Panc1 (cell line): ENCODE data around the gene MAP3K14. TPM values are rescaled to one million over a fixed set of nuclear protein-coding genes. Genes with fewer than 3 reads are reported as not detected.

ENCODE experiments used
- ATAC-seq: fragments of 200-7000 bp; cut with Tn5 transposase; 2 replicates; pipeline ENCODE4 v1.9.1; 2020; ENCODE audit warnings: mild to moderate bottlenecking, moderate library complexity
- BruUV-seq: library from RNA; stranded (reverse); fragments of 400-500 nt; replicated peaks from 2 replicates; lab custom pipeline; 2021; lab: Mats Ljungman, UMichigan
- CTCF ChIA-PET: fragments of 300-600 bp; sonication (Branson Sonifier 250); formaldehyde crosslinking; loops from one replicate; lab custom pipeline; 2022; ENCODE audit warnings: antibody characterized with exemption; lab: Charles Lee
- POLR2A ChIA-PET: fragments of 300-600 bp; sonication (Branson Sonifier 250); formaldehyde crosslinking; loops from one replicate; lab custom pipeline; 2022; ENCODE audit warnings: antibody characterized with exemption; lab: Charles Lee
- DNase-seq: peaks from one replicate; pipeline ENCODE4 v3.0.0-alpha.2; 2010; ENCODE audit warnings: low read depth, low spot score
- H3K27ac ChIP-seq: 2 replicates; pipeline ENCODE4 v1.5.1; 2011; ENCODE audit warnings: mild to moderate bottlenecking, low read length, inconsistent platforms
- H3K27me3 ChIP-seq: fragments of 200-500 bp; sonication (Bioruptor generic); 2 replicates; pipeline ENCODE4 v1.6.0; 2014; ENCODE audit warnings: low read length, inconsistent platforms; ENCODE audit not compliant: control insufficient read depth, insufficient read depth
- H3K36me3 ChIP-seq: fragments of 200-500 bp; sonication (Bioruptor generic); 2 replicates; pipeline ENCODE4 v1.5.1; 2014; ENCODE audit warnings: inconsistent platforms, mild to moderate bottlenecking, low read length, moderate library complexity; ENCODE audit not compliant: control insufficient read depth, insufficient read depth
- H3K4me1 ChIP-seq: 2 replicates; pipeline ENCODE4 v1.5.1; 2011; ENCODE audit warnings: inconsistent platforms, mild to moderate bottlenecking, low read length, moderate library complexity; ENCODE audit not compliant: control insufficient read depth, insufficient read depth
- H3K4me3 ChIP-seq, 2 experiments: 2 replicates each; pipeline ENCODE4 v1.5.1; 2011 to 2012; ENCODE audit warnings: low read depth in 2 of 2, low read length in 2 of 2, mild to moderate bottlenecking in 2 of 2, inconsistent platforms in 1 of 2, moderate library complexity in 1 of 2
- H3K9me3 ChIP-seq: fragments of 200-500 bp; sonication (Bioruptor generic); 2 replicates; pipeline ENCODE4 v1.5.1; 2014; ENCODE audit warnings: low read depth, mild to moderate bottlenecking, inconsistent platforms, low read length, moderate library complexity; ENCODE audit not compliant: control insufficient read depth, insufficient read depth
- POLR2AphosphoS5 ChIP-seq: IDR thresholded peaks from 2 replicates; pipeline ENCODE4 v1.6.1; 2012; ENCODE audit warnings: mild to moderate bottlenecking, low read depth, low read length, moderate library complexity
- REST ChIP-seq, 2 experiments: IDR thresholded peaks; 2 replicates each; pipeline ENCODE4 v1.6.1; 2011 to 2012; ENCODE audit warnings: low read depth in 2 of 2, control low read depth in 1 of 2, low read length in 1 of 2, mild to moderate bottlenecking in 1 of 2, moderate library complexity in 1 of 2; ENCODE audit not compliant: insufficient read depth in 1 of 2
- SIN3A ChIP-seq: IDR thresholded peaks from 2 replicates; pipeline ENCODE4 v1.6.1; 2012; ENCODE audit warnings: low read depth, mild to moderate bottlenecking, low read length, moderate library complexity, borderline replicate concordance; ENCODE audit not compliant: insufficient read depth
- TCF7L2 ChIP-seq: IDR thresholded peaks from 2 replicates; pipeline ENCODE4 v1.6.1; 2011; ENCODE audit warnings: mild to moderate bottlenecking, low read depth, low read length, inconsistent platforms
- in situ Hi-C: cut with HindIII; loops from 2 replicates; pipeline ENCODE4 v1.10.0; 2016; ENCODE audit warnings: low sequenced_read_pairs, low pct_unique_long_range_greater_than_20kb
- intact Hi-C: fragments of 100-400 bp; cut with micrococcal nuclease; formaldehyde crosslinking; loops from one replicate; pipeline ENCODE4 v1.10.0; 2022; ENCODE audit not compliant: unreplicated experiment
- total RNA-seq: library from RNA; stranded (reverse); gene quantifications from one replicate; pipeline ENCODE4 v1.2.1, GENCODE V29; 2021; ENCODE audit not compliant: unreplicated experiment
- TF ChIP-seq, protein P1 (sequence below): fragments of 450-650 bp; IDR thresholded peaks from 2 replicates; pipeline ENCODE4 v1.5.1; 2017; ENCODE audit warnings: mild to moderate bottlenecking

MAP3K14 gene
- total RNA-seq, 1 experiment from 2014 or later: 80.8 TPM

DNA sequence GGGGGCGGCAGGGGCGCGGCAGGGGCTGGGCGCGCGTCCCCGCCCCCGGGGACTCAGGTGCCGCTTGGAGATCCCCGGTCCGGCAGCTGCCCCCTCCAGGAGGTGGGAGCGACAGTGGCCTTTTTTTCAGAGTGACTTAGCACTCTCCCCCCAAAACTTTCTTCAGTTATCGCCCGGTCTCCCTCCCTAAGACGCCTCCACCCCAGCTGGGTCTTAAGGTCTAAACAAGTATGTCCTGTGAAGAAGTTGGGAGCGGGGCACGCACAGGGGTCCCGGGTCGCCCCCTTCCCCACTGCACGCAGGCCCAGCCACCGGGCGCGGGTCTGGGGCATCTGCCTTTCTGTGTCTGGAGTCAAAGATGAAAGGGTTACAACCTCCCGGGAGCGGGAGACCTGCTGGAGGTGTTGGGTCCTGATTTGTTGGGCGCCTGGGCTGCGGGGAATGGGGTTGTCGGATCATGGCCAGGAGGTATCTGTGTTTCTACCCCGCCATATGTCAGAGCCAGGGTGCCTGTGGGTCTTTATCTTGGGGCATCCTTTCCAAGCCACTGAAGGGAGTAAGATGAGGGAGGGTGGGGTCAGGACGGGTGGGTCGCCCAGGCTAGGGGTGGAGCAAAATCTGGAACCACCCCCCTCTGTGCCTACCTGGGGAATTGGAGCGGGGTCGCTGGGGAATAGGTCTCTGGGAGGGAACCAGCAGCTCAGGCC lies 94.4 kb downstream of the MAP3K14 start:
- Histone ChIP-seq H3K4me1 (peaks cover 39% of the 10 kb centered on the region), H3K9me3 (no peaks in the 10 kb centered on the region), H3K27me3 (no peaks in the 10 kb centered on the region), H3K36me3 (no peaks in the 10 kb centered on the region), H3K27ac (peak overlapping the region; percentile 96), H3K4me3 (peak overlapping the region; percentile 51 to 67)
- POLR2A ChIA-PET: no interaction called here
- ATAC-seq (no peak), DNase-seq (no peak)
- intact Hi-C loops (no loop called here), in situ Hi-C loops (no loop called here)
- CTCF ChIA-PET: no interaction called here
- TF ChIP-seq REST (IDR thresholded peaks at IDR 0.05; ENCODE audit: insufficient read depth in 1 of 2, low read depth in 2 of 2, low read length in 1 of 2) (no peak), SIN3A (0 out of 2 replicates have a peak, but pooled peaks have one; percentile 31)
- no TSS peak for BruUV-seq

- ATAC-seq (no peak), DNase-seq (no peak)
- no peak for TF ChIP-seq REST (IDR thresholded peaks at IDR 0.05; ENCODE audit: insufficient read depth in 1 of 2, low read depth in 2 of 2, low read length in 1 of 2)
- no peak for TF ChIP-seq POLR2AphosphoS5
- no peak for TF ChIP-seq SIN3A
- TF ChIP-seq, protein P1, sequence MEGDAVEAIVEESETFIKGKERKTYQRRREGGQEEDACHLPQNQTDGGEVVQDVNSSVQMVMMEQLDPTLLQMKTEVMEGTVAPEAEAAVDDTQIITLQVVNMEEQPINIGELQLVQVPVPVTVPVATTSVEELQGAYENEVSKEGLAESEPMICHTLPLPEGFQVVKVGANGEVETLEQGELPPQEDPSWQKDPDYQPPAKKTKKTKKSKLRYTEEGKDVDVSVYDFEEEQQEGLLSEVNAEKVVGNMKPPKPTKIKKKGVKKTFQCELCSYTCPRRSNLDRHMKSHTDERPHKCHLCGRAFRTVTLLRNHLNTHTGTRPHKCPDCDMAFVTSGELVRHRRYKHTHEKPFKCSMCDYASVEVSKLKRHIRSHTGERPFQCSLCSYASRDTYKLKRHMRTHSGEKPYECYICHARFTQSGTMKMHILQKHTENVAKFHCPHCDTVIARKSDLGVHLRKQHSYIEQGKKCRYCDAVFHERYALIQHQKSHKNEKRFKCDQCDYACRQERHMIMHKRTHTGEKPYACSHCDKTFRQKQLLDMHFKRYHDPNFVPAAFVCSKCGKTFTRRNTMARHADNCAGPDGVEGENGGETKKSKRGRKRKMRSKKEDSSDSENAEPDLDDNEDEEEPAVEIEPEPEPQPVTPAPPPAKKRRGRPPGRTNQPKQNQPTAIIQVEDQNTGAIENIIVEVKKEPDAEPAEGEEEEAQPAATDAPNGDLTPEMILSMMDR: no peak
- TF ChIP-seq TCF7L2: no peak
- in situ Hi-C loops (no loop called here), intact Hi-C loops (no loop called here)
- POLR2A ChIA-PET: no interaction called here
- CTCF ChIA-PET: no interaction called here
- no TSS peak for BruUV-seq
- H3K36me3 ChIP-seq: no peaks in the 10 kb centered on the region
- peak overlapping the region; percentile 51 to 67; a peak in 3 of 4 replicates for H3K4me3 ChIP-seq
- H3K27ac ChIP-seq: no peak overlapping the region
- H3K4me1 ChIP-seq: peaks cover 38% of the 10 kb centered on the region
- H3K27me3 ChIP-seq: no peaks in the 10 kb centered on the region
- H3K9me3 ChIP-seq: no peaks in the 10 kb centered on the region
Measured at GRCh38 chr17:45222014-45222288, 94.9 kb downstream of the MAP3K14 start.
